Endothelial cell of umbilical vein (primary cell): ENCODE results near the gene AP3S2. TPM values are rescaled to one million over a fixed set of nuclear protein-coding genes. Genes with fewer than 3 reads are reported as not detected.

Experiments used
- BruUV-seq: library from RNA; stranded (reverse); fragments of 400-500 nt; replicated peaks from 2 replicates; lab custom pipeline; 2021; lab: Mats Ljungman, UMichigan
- CTCF ChIA-PET: fragments of 300-600, 350-600 bp; sonication (Branson Sonifier 250); formaldehyde crosslinking; loops from one replicate; lab custom pipeline; 2021; ENCODE audit warnings: antibody characterized with exemption, inconsistent platforms; lab: Charles Lee
- POLR2A ChIA-PET: fragments of 300-600, 350-600 bp; sonication (Branson Sonifier 250); formaldehyde crosslinking; loops from one replicate; lab custom pipeline; 2021; ENCODE audit warnings: antibody characterized with exemption, inconsistent platforms; lab: Charles Lee
- DNase-seq: peaks from one replicate; pipeline ENCODE4 v3.0.0-alpha.2; 2011; ENCODE audit warnings: low read depth, low spot score
- FAIRE-seq: peaks from 2 replicates; lab custom pipeline; 2011; peaks lifted over from hg19 to GRCh38; lab: Jason Lieb, UNC
- H2AFZ ChIP-seq: 2 replicates; pipeline ENCODE4 v1.6.0; 2012; ENCODE audit warnings: low read depth, low read length, control low read depth, inconsistent platforms
- H3K27ac ChIP-seq: 2 replicates; pipeline ENCODE4 v1.5.1; 2011; ENCODE audit warnings: low read depth, mild to moderate bottlenecking, control low read depth, low read length, moderate library complexity; ENCODE audit not compliant: insufficient read depth
- H3K27me3 ChIP-seq, 2 experiments: 2 replicates each; pipeline versions ENCODE4 v1.6.0 to v1.6.1; 2011; ENCODE audit warnings: low read length in 2 of 2, mixed read lengths in 1 of 2; ENCODE audit not compliant: control insufficient read depth in 2 of 2, insufficient read depth in 2 of 2
- H3K36me3 ChIP-seq, 2 experiments: 2 replicates in 1 of 2; 3 replicates in 1 of 2; pipeline ENCODE4 v1.5.1; 2011; ENCODE audit warnings: low read length in 2 of 2, mild to moderate bottlenecking in 1 of 2, moderate library complexity in 1 of 2; ENCODE audit not compliant: control insufficient read depth in 2 of 2, insufficient read depth in 2 of 2; ENCODE audit errors: extremely low read depth in 1 of 2
- H3K4me1 ChIP-seq: 3 replicates; pipeline ENCODE4 v1.5.1; 2011; ENCODE audit warnings: mild to moderate bottlenecking, low read length; ENCODE audit not compliant: control insufficient read depth, insufficient read depth; ENCODE audit errors: extremely low read depth
- H3K4me2 ChIP-seq: 2 replicates; pipeline ENCODE4 v1.6.1; 2011; ENCODE audit warnings: low read length, control low read depth, mixed read lengths; ENCODE audit not compliant: insufficient read depth
- H3K4me3 ChIP-seq, 3 experiments: fragments of 200-600 bp in 1 of 3; sonication (generic), shearing (Covaris generic) in 1 of 3; replicated peaks in 1 of 3; 2 replicates each; pipeline ENCODE4 v1.5.1; 2011 to 2016; ENCODE audit warnings: control low read depth in 3 of 3, low read length in 3 of 3, mild to moderate bottlenecking in 2 of 3, inconsistent platforms in 1 of 3, low read depth in 1 of 3, moderate library complexity in 1 of 3; ENCODE audit not compliant: insufficient read depth in 1 of 3
- H3K79me2 ChIP-seq: 2 replicates; pipeline ENCODE4 v1.6.0; 2012; ENCODE audit warnings: low read length, inconsistent platforms; ENCODE audit not compliant: control insufficient read depth, insufficient read depth
- H3K9ac ChIP-seq: replicated peaks from 2 replicates; pipeline ENCODE3; 2011; ENCODE audit warnings: low read length, control low read depth; ENCODE audit not compliant: insufficient read depth; ENCODE audit errors: extremely low read depth
- H3K9me1 ChIP-seq: replicated peaks from 3 replicates; pipeline ENCODE4 v1.6.0; 2011; ENCODE audit warnings: mild to moderate bottlenecking, low read length; ENCODE audit not compliant: control insufficient read depth, insufficient read depth; ENCODE audit errors: extremely low read depth
- H3K9me3 ChIP-seq: replicated peaks from 2 replicates; pipeline ENCODE4 v1.5.1; 2012; ENCODE audit warnings: low read length, inconsistent platforms; ENCODE audit not compliant: control insufficient read depth, insufficient read depth
- H4K20me1 ChIP-seq: replicated peaks from 2 replicates; pipeline ENCODE3; 2011; ENCODE audit warnings: mild to moderate bottlenecking, low read length; ENCODE audit not compliant: control insufficient read depth, insufficient read depth; ENCODE audit errors: extremely low read depth
- EZH2 ChIP-seq: IDR thresholded peaks from 2 replicates; pipeline ENCODE4 v1.6.1; 2012; ENCODE audit warnings: borderline replicate concordance, low read depth, mild to moderate bottlenecking, moderate library complexity, low read length, inconsistent platforms; ENCODE audit not compliant: severe bottlenecking
- FOS ChIP-seq: IDR thresholded peaks from 2 replicates; pipeline ENCODE4 v1.6.1; 2011; ENCODE audit warnings: mild to moderate bottlenecking, low read length, moderate library complexity, borderline replicate concordance; ENCODE audit not compliant: insufficient read depth
- GATA2 ChIP-seq: IDR thresholded peaks from 2 replicates; pipeline ENCODE4 v1.7.0; 2011; ENCODE audit warnings: low read depth, mild to moderate bottlenecking, moderate library complexity, mixed read lengths, low read length; ENCODE audit not compliant: insufficient read length, insufficient read depth
- JUN ChIP-seq: IDR thresholded peaks from 2 replicates; pipeline ENCODE4 v1.6.1; 2011; ENCODE audit warnings: borderline replicate concordance, low read depth; ENCODE audit not compliant: insufficient read length, insufficient read depth
- MAX ChIP-seq: IDR thresholded peaks from 2 replicates; pipeline ENCODE4 v1.6.1; 2011; ENCODE audit not compliant: insufficient read depth, insufficient read length
- MYC ChIP-seq: IDR thresholded peaks from one replicate; pipeline ENCODE4 v1.6.1; 2011; ENCODE audit warnings: mild to moderate bottlenecking, low read depth, low read length
- POLR2A ChIP-seq: IDR thresholded peaks from 2 replicates; pipeline ENCODE4 v1.6.1; 2012; ENCODE audit warnings: low read depth, mild to moderate bottlenecking, control low read depth, low read length
- POLR2AphosphoS5 ChIP-seq: IDR thresholded peaks from 2 replicates; pipeline ENCODE4 v1.6.1; 2012; ENCODE audit warnings: low read depth, mild to moderate bottlenecking, control low read depth, low read length, moderate library complexity; ENCODE audit not compliant: insufficient read depth
- dilution Hi-C: fragments of 300-500 bp; cut with MboI; formaldehyde crosslinking; loops from one replicate; pipeline ENCODE4 v1.15.0; 2019; ENCODE audit warnings: low sequenced_read_pairs; ENCODE audit not compliant: extremely low pct_ligation_motif_present
- intact Hi-C: fragments of 100-400 bp; cut with micrococcal nuclease; formaldehyde crosslinking; loops from one replicate; pipeline ENCODE4 v1.10.0; 2022
- polyA plus RNA-seq, 4 experiments: library from polyadenylated mRNA; depleted of rRNA in 3 of 4; stranded (reverse) in 3 of 4; unstranded in 1 of 4; fragments of >200 nt; gene quantifications; 2 replicates each; pipeline versions ENCODE4 v1.2.1 to v1.2.3, GENCODE V29; 2011 to 2012; ENCODE audit warnings: missing spikeins in 1 of 4
- total RNA-seq: library from RNA; stranded (reverse); gene quantifications from 2 replicates; pipeline ENCODE4 v1.2.3, GENCODE V29; 2021

AP3S2 gene
- total and polyA plus RNA-seq, 2 donors (not counting 3 experiments of a cell fraction or from before 2014, with no cell fraction given) = 14.6 to 31.1 TPM

GRCh38 chr15:89829161-89829560 is 64.6 kb downstream of the AP3S2 start:
- Histone ChIP-seq H3K9me3 (no peaks in the 10 kb centered on the region), H3K79me2 (no peaks in the 10 kb centered on the region), H2AFZ (no peak overlapping the region), H3K27me3 (no peaks in the 10 kb centered on the region), H3K4me1 (no peaks in the 10 kb centered on the region), H3K27ac (no peak overlapping the region), H3K4me3 (no peak overlapping the region), H3K9ac (no peak overlapping the region), H4K20me1 (no peaks in the 10 kb centered on the region), H3K9me1 (no peaks in the 10 kb centered on the region), H3K36me3 (peaks cover 0 to 9% of the 10 kb centered on the region in 2 experiments), H3K4me2 (no peak overlapping the region)
- no TSS peak for BruUV-seq
- no peak for TF ChIP-seq FOS
- no peak for TF ChIP-seq POLR2A
- no peak for TF ChIP-seq MAX
- TF ChIP-seq EZH2 = no peak
- TF ChIP-seq POLR2AphosphoS5 = no peak
- TF ChIP-seq GATA2 = no peak
- TF ChIP-seq JUN = no peak
- TF ChIP-seq MYC = no peak
- ChIA-PET CTCF (interaction anchor here (1.2 to 3.0 kb wide), 4 partner anchors 9 to 59 kb away, joined by 3 to 16 read pairs (median 5); no protein-coding TSS in a partner anchor), POLR2A (no interaction called here)
- dilution Hi-C loops (no loop called here), intact Hi-C loops (no loop called here)
- FAIRE-seq (no peak), DNase-seq (no peak)
